ENCODE results near the gene NPTN.

Gene NPTN

GRCh38 chr15:73599934-73600333, 33.3 kb downstream of the NPTN start:
- Histone ChIP-seq H3K4me1 (ENCODE audit: insufficient read depth, low read length) (peaks cover 75% of the 10 kb centered on the region), H3K27ac (ENCODE audit: low read depth, low read length) (no peak overlapping the region), H3K9me3 (ENCODE audit: insufficient read depth, low read depth, low read length) (no peaks in the 10 kb centered on the region), H3K27me3 (ENCODE audit: insufficient read depth, low read length) (no peaks in the 10 kb centered on the region), H3K4me3 (ENCODE audit: low read length) (no peak overlapping the region), H3K36me3 (ENCODE audit: insufficient read depth, low read length) (no peaks in the 10 kb centered on the region), H3K9ac (ENCODE audit: low read depth, low read length) (no peak overlapping the region)
- 93% methylated on average over 1 of the region's 1 CpG for WGBS

GRCh38 chr15:73598530-73599160, 34.5 kb downstream of the NPTN start:
- H3K9me3 ChIP-seq (ENCODE audit: insufficient read depth, low read depth, low read length) = no peaks in the 10 kb centered on the region
- 82% methylated on average over 3 of the region's 3 CpGs for WGBS
- H3K27ac ChIP-seq (ENCODE audit: low read depth, low read length) = no peak overlapping the region
- peaks cover 74% of the 10 kb centered on the region for H3K4me1 ChIP-seq (ENCODE audit: insufficient read depth, low read length)
- H3K27me3 ChIP-seq (ENCODE audit: insufficient read depth, low read length) = no peaks in the 10 kb centered on the region
- no peaks in the 10 kb centered on the region for H3K36me3 ChIP-seq (ENCODE audit: insufficient read depth, low read length)
- H3K9ac ChIP-seq (ENCODE audit: low read depth, low read length) = no peak overlapping the region
- H3K4me3 ChIP-seq (ENCODE audit: low read length) = no peak overlapping the region

- Histone ChIP-seq H3K9ac (ENCODE audit: low read depth, low read length) (0 out of 2 replicates have a peak overlapping the region, but pooled peaks have one; percentile 13), H3K36me3 (ENCODE audit: insufficient read depth, low read length) (peaks cover under 1% of the 10 kb centered on the region; the same call in 1 of the 2 replicates), H3K4me3 (ENCODE audit: low read length) (no peak overlapping the region), H3K27ac (ENCODE audit: low read depth, low read length) (no peak overlapping the region), H3K4me1 (ENCODE audit: insufficient read depth, low read length) (peaks cover 60% of the 10 kb centered on the region), H3K9me3 (ENCODE audit: insufficient read depth, low read depth, low read length) (no peaks in the 10 kb centered on the region), H3K27me3 (ENCODE audit: insufficient read depth, low read length) (no peaks in the 10 kb centered on the region)
- 92% methylated on average over 21 of the region's 21 CpGs for WGBS
Measured at GRCh38 chr15:73597036-73597638, 36.1 kb downstream of the NPTN start.

- WGBS = 69% methylated on average over 1 of the region's 1 CpG
- no peak overlapping the region for H3K27ac ChIP-seq (ENCODE audit: low read depth, low read length)
Measured at GRCh38 chr15:73596174-73596573, 37.0 kb downstream of the NPTN start.

GRCh38 chr15:73594109-73594508, 39.1 kb downstream of the NPTN start:
- peaks cover 33% of the 10 kb centered on the region for H3K4me1 ChIP-seq (ENCODE audit: insufficient read depth, low read length)
- no peak overlapping the region for H3K4me3 ChIP-seq (ENCODE audit: low read length)
- H3K36me3 ChIP-seq (ENCODE audit: insufficient read depth, low read length) = peaks cover 23% of the 10 kb centered on the region
- no peaks in the 10 kb centered on the region for H3K27me3 ChIP-seq (ENCODE audit: insufficient read depth, low read length)
- no peak overlapping the region for H3K27ac ChIP-seq (ENCODE audit: low read depth, low read length)
- H3K9ac ChIP-seq (ENCODE audit: low read depth, low read length) = no peak overlapping the region
- H3K9me3 ChIP-seq (ENCODE audit: insufficient read depth, low read depth, low read length) = no peaks in the 10 kb centered on the region
- 97% methylated on average over 2 of the region's 2 CpGs for WGBS

More at GRCh38 chr15:73596174-73596573, 37.0 kb downstream of the NPTN start:
- no peak overlapping the region for H3K9ac ChIP-seq (ENCODE audit: low read depth, low read length)
- no peak overlapping the region for H3K4me3 ChIP-seq (ENCODE audit: low read length)
- H3K4me1 ChIP-seq (ENCODE audit: insufficient read depth, low read length) = peaks cover 50% of the 10 kb centered on the region
- H3K36me3 ChIP-seq (ENCODE audit: insufficient read depth, low read length) = peaks cover 10% of the 10 kb centered on the region
- no peaks in the 10 kb centered on the region for H3K9me3 ChIP-seq (ENCODE audit: insufficient read depth, low read depth, low read length)
- H3K27me3 ChIP-seq (ENCODE audit: insufficient read depth, low read length) = no peaks in the 10 kb centered on the region

GRCh38 chr15:73593304-73594074, 39.7 kb downstream of the NPTN start:
- no peak overlapping the region for H3K27ac ChIP-seq (ENCODE audit: low read depth, low read length)
- H3K4me3 ChIP-seq (ENCODE audit: low read length) = no peak overlapping the region
- 86% methylated on average over 9 of the region's 9 CpGs for WGBS
- H3K9me3 ChIP-seq (ENCODE audit: insufficient read depth, low read depth, low read length) = no peaks in the 10 kb centered on the region
- H3K4me1 ChIP-seq (ENCODE audit: insufficient read depth, low read length) = peaks cover 28% of the 10 kb centered on the region
- no peaks in the 10 kb centered on the region for H3K27me3 ChIP-seq (ENCODE audit: insufficient read depth, low read length)
- H3K36me3 ChIP-seq (ENCODE audit: insufficient read depth, low read length) = peaks cover 29% of the 10 kb centered on the region
- H3K9ac ChIP-seq (ENCODE audit: low read depth, low read length) = no peak overlapping the region

GRCh38 chr15:73590263-73590662, 42.9 kb downstream of the NPTN start:
- no peak overlapping the region for H3K27ac ChIP-seq (ENCODE audit: low read depth, low read length)

GRCh38 chr15:73589766-73590165, 43.4 kb downstream of the NPTN start:
- no peak overlapping the region for H3K27ac ChIP-seq (ENCODE audit: low read depth, low read length)
- no peaks in the 10 kb centered on the region for H3K4me1 ChIP-seq (ENCODE audit: insufficient read depth, low read length)
- H3K9me3 ChIP-seq (ENCODE audit: insufficient read depth, low read depth, low read length) = no peaks in the 10 kb centered on the region
- no peak overlapping the region for H3K4me3 ChIP-seq (ENCODE audit: low read length)
- WGBS = 98% methylated on average over 1 of the region's 1 CpG
- no peak overlapping the region for H3K9ac ChIP-seq (ENCODE audit: low read depth, low read length)
- H3K27me3 ChIP-seq (ENCODE audit: insufficient read depth, low read length) = no peaks in the 10 kb centered on the region
- H3K36me3 ChIP-seq (ENCODE audit: insufficient read depth, low read length) = peaks cover 63% of the 10 kb centered on the region

More at GRCh38 chr15:73590263-73590662, 42.9 kb downstream of the NPTN start:
- no peak overlapping the region for H3K9ac ChIP-seq (ENCODE audit: low read depth, low read length)
- 95% methylated on average over 5 of the region's 5 CpGs for WGBS
- no peak overlapping the region for H3K4me3 ChIP-seq (ENCODE audit: low read length)
- no peaks in the 10 kb centered on the region for H3K27me3 ChIP-seq (ENCODE audit: insufficient read depth, low read length)
- H3K9me3 ChIP-seq (ENCODE audit: insufficient read depth, low read depth, low read length) = no peaks in the 10 kb centered on the region
- no peaks in the 10 kb centered on the region; the same call in 1 of the 2 replicates for H3K4me1 ChIP-seq (ENCODE audit: insufficient read depth, low read length)
- peaks cover 58% of the 10 kb centered on the region for H3K36me3 ChIP-seq (ENCODE audit: insufficient read depth, low read length)

GRCh38 chr15:73585871-73586654, 47.1 kb downstream of the NPTN start:
- WGBS = 94% methylated on average over 5 of the region's 5 CpGs
- Histone ChIP-seq H3K4me1 (ENCODE audit: insufficient read depth, low read length) (no peaks in the 10 kb centered on the region), H3K36me3 (ENCODE audit: insufficient read depth, low read length) (peaks cover 84% of the 10 kb centered on the region), H3K4me3 (ENCODE audit: low read length) (no peak overlapping the region), H3K27me3 (ENCODE audit: insufficient read depth, low read length) (no peaks in the 10 kb centered on the region), H3K27ac (ENCODE audit: low read depth, low read length) (no peak overlapping the region), H3K9ac (ENCODE audit: low read depth, low read length) (no peak overlapping the region), H3K9me3 (ENCODE audit: insufficient read depth, low read depth, low read length) (no peaks in the 10 kb centered on the region)

- peaks cover 87% of the 10 kb centered on the region for H3K36me3 ChIP-seq (ENCODE audit: insufficient read depth, low read length)
- no peaks in the 10 kb centered on the region for H3K4me1 ChIP-seq (ENCODE audit: insufficient read depth, low read length)
- no peak overlapping the region for H3K27ac ChIP-seq (ENCODE audit: low read depth, low read length)
- no peaks in the 10 kb centered on the region for H3K27me3 ChIP-seq (ENCODE audit: insufficient read depth, low read length)
- 92% methylated on average over 4 of the region's 5 CpGs for WGBS
- no peaks in the 10 kb centered on the region for H3K9me3 ChIP-seq (ENCODE audit: insufficient read depth, low read depth, low read length)
- H3K4me3 ChIP-seq (ENCODE audit: low read length) = no peak overlapping the region
- no peak overlapping the region for H3K9ac ChIP-seq (ENCODE audit: low read depth, low read length)
Measured at GRCh38 chr15:73584699-73585420, 48.3 kb downstream of the NPTN start.

All from HUES64 (cell line).